GM12892 (cell line): ENCODE data around the gene MAP1B.

Experiments
- POLR2A ChIP-seq: IDR thresholded peaks from 2 replicates; pipeline ENCODE4 v1.6.1; 2011; ENCODE audit warnings: low read depth, low read length, control low read depth
- POLR2AphosphoS5 ChIP-seq: IDR thresholded peaks from 2 replicates; pipeline ENCODE4 v1.6.1; 2011; ENCODE audit warnings: low read depth, low read length, control low read depth

DNA sequence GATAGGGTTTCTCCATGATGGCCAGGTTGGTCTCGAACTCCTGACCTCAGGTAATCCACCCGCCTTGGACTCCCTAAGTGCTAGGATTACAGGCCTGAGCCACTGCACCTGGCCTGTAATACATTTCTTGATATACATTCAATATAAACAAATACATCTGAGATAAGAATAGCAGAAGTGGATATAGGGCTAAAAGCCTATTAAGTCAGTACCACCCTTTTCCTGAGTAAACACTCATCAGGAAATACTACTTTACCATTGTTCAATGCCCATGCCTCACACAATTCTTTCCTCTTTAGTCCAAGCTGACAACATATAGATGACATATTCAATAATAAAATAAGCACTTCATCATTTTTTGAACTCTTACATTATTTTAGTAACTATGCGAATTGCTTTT lies 148.0 kb downstream of the MAP1B start:
- no peak for TF ChIP-seq POLR2A
- no peak for TF ChIP-seq POLR2AphosphoS5
